Liver (tissue), 3 donors: ENCODE results near the gene PPIA.

Source experiments
- FOXA2 ChIP-seq: IDR thresholded peaks from 2 replicates; pipeline ENCODE4 v1.6.1; 2016; ENCODE audit warnings: antibody characterized with exemption
- GABPA ChIP-seq, 2 donors: IDR thresholded peaks in 1 of 2; conservative IDR thresholded peaks in 1 of 2; 2 replicates each; pipeline ENCODE4 v1.6.1; 2016; ENCODE audit warnings: antibody characterized with exemption in 2 of 2, mild to moderate bottlenecking in 1 of 2, moderate library complexity in 1 of 2
- JUND ChIP-seq, 2 donors: IDR thresholded peaks; 2 replicates each; pipeline ENCODE4 v1.6.1; 2016; ENCODE audit warnings: antibody characterized with exemption in 2 of 2
- NR2F2 ChIP-seq: IDR thresholded peaks from 2 replicates; pipeline ENCODE4 v1.6.1; 2016; ENCODE audit warnings: antibody characterized with exemption
- RXRA ChIP-seq, 2 donors: IDR thresholded peaks; 2 replicates each; pipeline ENCODE4 v1.6.1; 2017 to 2018; ENCODE audit warnings: antibody characterized with exemption in 2 of 2, mild to moderate bottlenecking in 1 of 2
- SP1 ChIP-seq: IDR thresholded peaks from 2 replicates; pipeline ENCODE4 v1.6.1; 2018; ENCODE audit warnings: antibody characterized with exemption, mild to moderate bottlenecking
- TAF1 ChIP-seq: conservative IDR thresholded peaks from 2 replicates; pipeline ENCODE4 v1.6.1; 2016; ENCODE audit warnings: antibody characterized with exemption, mild to moderate bottlenecking
- YY1 ChIP-seq: IDR thresholded peaks from 2 replicates; pipeline ENCODE4 v1.6.1; 2016; ENCODE audit warnings: antibody characterized with exemption, mild to moderate bottlenecking
- TF ChIP-seq, protein P1 (sequence below): fragments of 150-350 bp; IDR thresholded peaks from 2 replicates; pipeline ENCODE4 v1.5.1; 2017; ENCODE audit warnings: improper control_type of control experiment, low read depth, low read length; ENCODE audit not compliant: missing input control
- TF ChIP-seq, protein P2 (sequence below): IDR thresholded peaks from 2 replicates; pipeline ENCODE4 v1.6.1; 2016; ENCODE audit warnings: antibody characterized with exemption, mild to moderate bottlenecking
- TF ChIP-seq, protein P3 (sequence below): IDR thresholded peaks from 2 replicates; pipeline ENCODE4 v1.6.1; 2016; ENCODE audit warnings: antibody characterized with exemption
- TF ChIP-seq, protein P4 (sequence below): IDR thresholded peaks from 2 replicates; pipeline ENCODE4 v1.6.1; 2016; ENCODE audit warnings: antibody characterized with exemption
- donor health status: healthy.
- donor health status: healthy.

DNA sequence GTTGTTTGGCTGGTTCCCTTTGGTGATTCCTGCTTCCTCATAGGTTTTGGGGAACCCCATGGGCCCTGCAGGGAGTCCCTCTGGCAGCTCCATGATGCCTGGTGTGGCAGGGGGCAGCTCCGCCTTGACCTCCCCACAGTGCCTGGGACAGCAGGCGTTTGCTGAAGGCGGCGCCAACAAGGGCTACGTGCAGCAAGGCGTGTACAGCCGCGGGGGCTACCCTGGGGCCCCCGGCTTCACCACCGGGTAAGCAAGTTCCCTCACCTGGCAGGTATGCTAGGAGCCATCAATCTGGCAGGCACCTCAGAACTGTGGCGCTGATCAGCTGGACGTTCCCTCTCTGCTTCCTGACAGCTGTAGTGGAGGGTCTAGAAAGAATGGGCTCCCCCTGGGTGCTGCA lies 39.6 kb upstream of the PPIA start:
- TF ChIP-seq, protein P1, sequence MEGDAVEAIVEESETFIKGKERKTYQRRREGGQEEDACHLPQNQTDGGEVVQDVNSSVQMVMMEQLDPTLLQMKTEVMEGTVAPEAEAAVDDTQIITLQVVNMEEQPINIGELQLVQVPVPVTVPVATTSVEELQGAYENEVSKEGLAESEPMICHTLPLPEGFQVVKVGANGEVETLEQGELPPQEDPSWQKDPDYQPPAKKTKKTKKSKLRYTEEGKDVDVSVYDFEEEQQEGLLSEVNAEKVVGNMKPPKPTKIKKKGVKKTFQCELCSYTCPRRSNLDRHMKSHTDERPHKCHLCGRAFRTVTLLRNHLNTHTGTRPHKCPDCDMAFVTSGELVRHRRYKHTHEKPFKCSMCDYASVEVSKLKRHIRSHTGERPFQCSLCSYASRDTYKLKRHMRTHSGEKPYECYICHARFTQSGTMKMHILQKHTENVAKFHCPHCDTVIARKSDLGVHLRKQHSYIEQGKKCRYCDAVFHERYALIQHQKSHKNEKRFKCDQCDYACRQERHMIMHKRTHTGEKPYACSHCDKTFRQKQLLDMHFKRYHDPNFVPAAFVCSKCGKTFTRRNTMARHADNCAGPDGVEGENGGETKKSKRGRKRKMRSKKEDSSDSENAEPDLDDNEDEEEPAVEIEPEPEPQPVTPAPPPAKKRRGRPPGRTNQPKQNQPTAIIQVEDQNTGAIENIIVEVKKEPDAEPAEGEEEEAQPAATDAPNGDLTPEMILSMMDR, result no peak
- TF ChIP-seq, protein P2, sequence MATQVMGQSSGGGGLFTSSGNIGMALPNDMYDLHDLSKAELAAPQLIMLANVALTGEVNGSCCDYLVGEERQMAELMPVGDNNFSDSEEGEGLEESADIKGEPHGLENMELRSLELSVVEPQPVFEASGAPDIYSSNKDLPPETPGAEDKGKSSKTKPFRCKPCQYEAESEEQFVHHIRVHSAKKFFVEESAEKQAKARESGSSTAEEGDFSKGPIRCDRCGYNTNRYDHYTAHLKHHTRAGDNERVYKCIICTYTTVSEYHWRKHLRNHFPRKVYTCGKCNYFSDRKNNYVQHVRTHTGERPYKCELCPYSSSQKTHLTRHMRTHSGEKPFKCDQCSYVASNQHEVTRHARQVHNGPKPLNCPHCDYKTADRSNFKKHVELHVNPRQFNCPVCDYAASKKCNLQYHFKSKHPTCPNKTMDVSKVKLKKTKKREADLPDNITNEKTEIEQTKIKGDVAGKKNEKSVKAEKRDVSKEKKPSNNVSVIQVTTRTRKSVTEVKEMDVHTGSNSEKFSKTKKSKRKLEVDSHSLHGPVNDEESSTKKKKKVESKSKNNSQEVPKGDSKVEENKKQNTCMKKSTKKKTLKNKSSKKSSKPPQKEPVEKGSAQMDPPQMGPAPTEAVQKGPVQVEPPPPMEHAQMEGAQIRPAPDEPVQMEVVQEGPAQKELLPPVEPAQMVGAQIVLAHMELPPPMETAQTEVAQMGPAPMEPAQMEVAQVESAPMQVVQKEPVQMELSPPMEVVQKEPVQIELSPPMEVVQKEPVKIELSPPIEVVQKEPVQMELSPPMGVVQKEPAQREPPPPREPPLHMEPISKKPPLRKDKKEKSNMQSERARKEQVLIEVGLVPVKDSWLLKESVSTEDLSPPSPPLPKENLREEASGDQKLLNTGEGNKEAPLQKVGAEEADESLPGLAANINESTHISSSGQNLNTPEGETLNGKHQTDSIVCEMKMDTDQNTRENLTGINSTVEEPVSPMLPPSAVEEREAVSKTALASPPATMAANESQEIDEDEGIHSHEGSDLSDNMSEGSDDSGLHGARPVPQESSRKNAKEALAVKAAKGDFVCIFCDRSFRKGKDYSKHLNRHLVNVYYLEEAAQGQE, result no peak
- TF ChIP-seq, protein P3, sequence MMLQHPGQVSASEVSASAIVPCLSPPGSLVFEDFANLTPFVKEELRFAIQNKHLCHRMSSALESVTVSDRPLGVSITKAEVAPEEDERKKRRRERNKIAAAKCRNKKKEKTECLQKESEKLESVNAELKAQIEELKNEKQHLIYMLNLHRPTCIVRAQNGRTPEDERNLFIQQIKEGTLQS, result no peak
- TF ChIP-seq, protein P4, sequence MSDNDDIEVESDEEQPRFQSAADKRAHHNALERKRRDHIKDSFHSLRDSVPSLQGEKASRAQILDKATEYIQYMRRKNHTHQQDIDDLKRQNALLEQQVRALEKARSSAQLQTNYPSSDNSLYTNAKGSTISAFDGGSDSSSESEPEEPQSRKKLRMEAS, result no peak
- TF ChIP-seq SP1 (no peak), RXRA (IDR thresholded peaks at IDR 0.05) (no peak), YY1 (no peak), FOXA2 (no peak), JUND (IDR thresholded peaks at IDR 0.05) (no peak), NR2F2 (no peak), GABPA (IDR thresholded peaks at IDR 0.05 in 1 of 2, conservative IDR thresholded peaks at IDR 0.05 in 1 of 2) (no peak), TAF1 (no peak)
